ENCODE results near the gene CHST13.

Gene CHST13

DNA sequence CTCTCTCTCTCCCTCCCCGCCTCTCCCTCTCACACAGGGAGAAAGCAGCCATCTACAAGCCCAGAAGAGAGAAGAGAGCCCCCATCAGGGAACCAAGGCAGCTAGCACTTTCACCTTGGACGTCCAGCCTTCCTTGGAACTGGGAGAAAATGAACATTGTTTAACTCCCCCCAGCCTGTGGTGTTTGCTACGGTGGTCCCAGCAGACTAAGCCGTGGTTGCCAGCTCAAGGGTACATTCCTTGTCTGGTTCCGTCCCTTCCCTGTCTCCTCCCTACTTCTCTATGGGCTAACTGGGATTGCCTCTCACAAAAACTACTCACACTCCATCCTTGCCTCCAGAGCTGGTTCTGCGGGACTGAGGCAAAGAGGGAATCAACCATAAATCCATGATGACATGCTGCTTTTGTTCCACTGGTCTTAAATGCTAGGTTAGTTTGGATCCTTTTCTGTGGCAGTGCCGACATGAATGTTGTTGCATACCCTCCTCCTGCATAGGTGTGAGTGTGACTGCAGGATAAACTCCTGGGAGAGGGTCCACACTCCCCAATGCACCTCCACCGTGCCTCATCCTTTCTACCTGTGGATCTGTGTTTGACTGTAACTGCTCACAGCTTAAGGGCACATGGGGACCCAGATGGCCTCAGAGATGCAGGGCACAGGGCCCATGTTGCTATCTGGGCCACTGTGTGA is 22.7 kb downstream of the CHST13 start:
- H3K9ac ChIP-seq (ENCODE audit: low read depth in 1 of 2, low read length in 2 of 2) = no peak overlapping the region
- peaks cover 0 to 3% of the 10 kb centered on the region in 2 donors for H3K27me3 ChIP-seq (ENCODE audit: control insufficient read depth in 1 of 2, insufficient read depth in 2 of 2, low read length in 2 of 2)
- no peaks in the 10 kb centered on the region for H3K36me3 ChIP-seq (ENCODE audit: control insufficient read depth in 1 of 2, insufficient read depth in 2 of 2, low read length in 2 of 2)
- H3K4me1 ChIP-seq (ENCODE audit: control insufficient read depth in 1 of 2, insufficient read depth in 2 of 2, low read length in 2 of 2) = no peaks in the 10 kb centered on the region
- no peak overlapping the region for H3K4me3 ChIP-seq (ENCODE audit: low read depth in 1 of 2, low read length in 2 of 2)
- H3K9me3 ChIP-seq (ENCODE audit: control insufficient read depth in 1 of 2, low read length in 2 of 2) = no peaks in the 10 kb centered on the region
- no peak overlapping the region for H3K27ac ChIP-seq (ENCODE audit: low read depth, low read length)

DNA sequence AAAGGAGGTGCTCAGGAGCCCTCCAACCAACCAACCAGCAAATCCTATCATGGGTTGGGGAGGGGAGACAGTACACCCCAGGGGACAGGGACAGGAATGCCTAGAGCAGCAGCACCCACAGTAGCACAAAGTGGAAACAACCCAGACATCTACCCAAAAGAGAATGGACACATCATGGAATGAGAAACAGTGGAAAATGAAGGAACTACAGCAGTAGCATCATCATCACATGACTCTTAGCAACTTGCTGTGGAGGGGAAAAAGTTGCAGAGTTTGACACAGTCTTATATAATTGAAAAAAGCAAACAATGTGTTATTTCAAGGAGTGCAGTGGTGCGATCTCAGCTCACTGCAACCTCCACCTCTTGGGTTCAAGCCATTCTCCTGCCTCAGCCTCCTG is 23.8 kb downstream of the CHST13 start:
- H3K4me1 ChIP-seq (ENCODE audit: control insufficient read depth in 1 of 2, insufficient read depth in 2 of 2, low read length in 2 of 2) = no peaks in the 10 kb centered on the region
- H3K4me3 ChIP-seq (ENCODE audit: low read depth in 1 of 2, low read length in 2 of 2) = no peak overlapping the region
- no peaks in the 10 kb centered on the region for H3K9me3 ChIP-seq (ENCODE audit: control insufficient read depth in 1 of 2, low read length in 2 of 2)
- no peaks in the 10 kb centered on the region for H3K36me3 ChIP-seq (ENCODE audit: control insufficient read depth in 1 of 2, insufficient read depth in 2 of 2, low read length in 2 of 2)
- peaks cover 0 to 3% of the 10 kb centered on the region in 2 donors for H3K27me3 ChIP-seq (ENCODE audit: control insufficient read depth in 1 of 2, insufficient read depth in 2 of 2, low read length in 2 of 2)
- no peak overlapping the region for H3K9ac ChIP-seq (ENCODE audit: low read depth in 1 of 2, low read length in 2 of 2)
- H3K27ac ChIP-seq (ENCODE audit: low read depth, low read length) = no peak overlapping the region

DNA sequence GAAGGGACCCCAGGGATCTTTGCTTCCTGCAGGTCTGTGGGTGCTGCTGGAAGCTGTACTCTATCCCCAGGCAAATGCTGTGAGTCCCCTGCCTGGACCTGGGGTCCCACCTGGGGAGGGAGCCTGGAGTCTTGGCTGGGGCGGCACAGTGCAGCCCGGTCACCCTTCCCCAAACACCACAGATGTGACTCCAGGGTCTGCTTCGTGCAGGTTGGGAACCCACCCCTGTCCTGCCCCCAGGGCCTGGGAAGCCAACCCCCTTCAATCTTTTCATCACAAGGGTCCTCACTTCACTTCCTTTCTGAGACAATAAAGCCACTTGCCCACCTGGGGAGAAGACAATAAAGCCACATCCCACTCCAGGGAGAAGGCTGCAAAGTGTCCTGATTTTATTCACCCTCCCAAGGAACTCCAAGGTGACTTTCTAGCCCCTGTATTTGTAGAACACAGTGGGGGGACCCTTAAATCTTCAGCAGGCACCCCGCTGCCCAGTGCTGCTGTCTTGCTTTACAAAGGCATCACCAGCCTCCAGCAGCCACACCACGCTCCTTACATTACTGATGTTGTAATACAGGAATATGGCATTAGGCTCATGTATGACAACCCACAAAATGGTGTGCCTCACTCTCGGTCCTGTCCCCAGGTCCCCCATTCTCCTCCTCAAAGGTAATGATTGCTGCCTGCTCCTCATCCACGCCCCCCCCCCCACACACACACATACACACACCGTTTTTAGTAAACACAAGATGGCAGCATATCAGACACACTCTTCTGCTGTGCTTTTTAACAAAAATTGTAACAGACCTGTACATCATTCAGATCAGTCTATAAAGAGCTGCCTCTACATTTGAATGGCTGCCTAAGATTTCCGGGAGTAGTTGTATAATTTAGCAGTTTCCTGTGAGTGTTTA is 24.9 kb downstream of the CHST13 start:
- no peak overlapping the region for H3K4me3 ChIP-seq (ENCODE audit: low read depth in 1 of 2, low read length in 2 of 2)
- no peak overlapping the region for H3K9ac ChIP-seq (ENCODE audit: low read depth in 1 of 2, low read length in 2 of 2)
- H3K4me1 ChIP-seq (ENCODE audit: control insufficient read depth in 1 of 2, insufficient read depth in 2 of 2, low read length in 2 of 2) = no peaks in the 10 kb centered on the region
- no peaks in the 10 kb centered on the region for H3K36me3 ChIP-seq (ENCODE audit: control insufficient read depth in 1 of 2, insufficient read depth in 2 of 2, low read length in 2 of 2)
- H3K27me3 ChIP-seq (ENCODE audit: control insufficient read depth in 1 of 2, insufficient read depth in 2 of 2, low read length in 2 of 2) = peaks cover 0 to 3% of the 10 kb centered on the region in 2 donors
- no peaks in the 10 kb centered on the region for H3K9me3 ChIP-seq (ENCODE audit: control insufficient read depth in 1 of 2, low read length in 2 of 2)
- H3K27ac ChIP-seq (ENCODE audit: low read depth, low read length) = no peak overlapping the region

DNA sequence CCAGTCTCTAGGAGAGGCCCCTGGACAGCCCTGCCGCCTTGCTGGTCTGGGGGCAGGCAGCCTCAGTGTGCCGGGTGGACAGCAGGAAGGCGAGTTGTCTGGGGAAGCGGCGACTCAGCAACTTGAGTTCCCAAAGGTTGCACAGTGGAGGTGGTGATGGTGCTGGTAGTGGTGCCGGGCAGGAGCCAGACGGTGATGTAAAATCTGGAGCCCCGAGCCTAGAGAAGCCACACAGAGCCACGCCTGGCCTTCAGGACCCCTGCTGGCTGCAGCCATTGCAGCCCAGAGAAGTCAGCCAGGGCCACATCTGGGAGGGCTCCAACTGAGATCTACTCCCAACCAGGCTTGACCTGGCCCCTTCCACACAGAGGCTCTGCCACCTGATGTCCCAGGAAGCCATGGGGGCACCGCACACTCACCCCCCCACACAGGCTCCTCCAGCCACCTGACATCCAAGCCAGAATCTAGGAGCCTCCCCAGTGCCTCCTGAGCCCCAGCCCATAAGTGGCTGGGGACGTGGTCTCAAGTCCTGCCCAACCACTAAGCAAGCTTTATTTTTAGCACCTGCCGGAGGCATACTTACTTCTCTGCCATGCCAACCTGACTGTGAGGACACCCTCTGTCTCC is 26.0 kb downstream of the CHST13 start:
- no peak overlapping the region for H3K9ac ChIP-seq (ENCODE audit: low read depth in 1 of 2, low read length in 2 of 2)
- H3K4me1 ChIP-seq (ENCODE audit: control insufficient read depth in 1 of 2, insufficient read depth in 2 of 2, low read length in 2 of 2) = no peaks in the 10 kb centered on the region
- no peaks in the 10 kb centered on the region for H3K9me3 ChIP-seq (ENCODE audit: control insufficient read depth in 1 of 2, low read length in 2 of 2)
- no peak overlapping the region for H3K4me3 ChIP-seq (ENCODE audit: low read depth in 1 of 2, low read length in 2 of 2)
- peaks cover 0 to 3% of the 10 kb centered on the region in 2 donors for H3K27me3 ChIP-seq (ENCODE audit: control insufficient read depth in 1 of 2, insufficient read depth in 2 of 2, low read length in 2 of 2)
- H3K27ac ChIP-seq (ENCODE audit: low read depth, low read length) = no peak overlapping the region
- H3K36me3 ChIP-seq (ENCODE audit: control insufficient read depth in 1 of 2, insufficient read depth in 2 of 2, low read length in 2 of 2) = no peaks in the 10 kb centered on the region

DNA sequence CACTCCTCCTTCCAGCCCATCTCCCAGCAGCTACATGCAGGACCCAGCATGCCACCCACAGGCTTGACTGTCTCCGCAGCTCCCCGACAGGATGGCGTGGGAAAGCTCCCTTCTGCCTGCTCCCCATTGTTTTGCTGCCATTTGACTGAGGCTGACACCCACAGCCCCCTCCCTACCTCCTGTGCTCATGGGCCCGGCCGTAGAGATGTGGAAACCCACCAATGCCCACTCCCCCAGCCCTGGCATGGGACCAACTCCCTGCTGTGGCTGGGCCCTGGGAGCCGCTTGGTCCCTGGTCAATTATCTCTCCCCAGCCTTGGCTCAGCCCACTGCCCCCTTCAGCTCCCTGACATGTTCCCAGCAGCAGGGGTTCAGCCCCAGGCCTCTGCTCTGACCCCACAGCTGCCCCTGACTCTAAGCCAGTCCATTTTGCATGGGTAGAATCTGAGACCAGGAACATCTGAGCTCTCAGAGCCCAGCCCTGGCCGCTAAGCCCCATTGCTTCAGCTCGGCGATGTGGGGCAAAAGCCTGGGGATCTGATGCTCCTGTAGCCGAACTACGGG is 26.6 kb downstream of the CHST13 start:
- Histone ChIP-seq H3K9ac (ENCODE audit: low read depth in 1 of 2, low read length in 2 of 2) (no peak overlapping the region), H3K27ac (ENCODE audit: low read depth, low read length) (no peak overlapping the region), H3K4me1 (ENCODE audit: control insufficient read depth in 1 of 2, insufficient read depth in 2 of 2, low read length in 2 of 2) (no peaks in the 10 kb centered on the region), H3K9me3 (ENCODE audit: control insufficient read depth in 1 of 2, low read length in 2 of 2) (no peaks in the 10 kb centered on the region), H3K4me3 (ENCODE audit: low read depth in 1 of 2, low read length in 2 of 2) (no peak overlapping the region), H3K27me3 (ENCODE audit: control insufficient read depth in 1 of 2, insufficient read depth in 2 of 2, low read length in 2 of 2) (peaks cover 0 to 3% of the 10 kb centered on the region in 2 donors), H3K36me3 (ENCODE audit: control insufficient read depth in 1 of 2, insufficient read depth in 2 of 2, low read length in 2 of 2) (no peaks in the 10 kb centered on the region)

DNA sequence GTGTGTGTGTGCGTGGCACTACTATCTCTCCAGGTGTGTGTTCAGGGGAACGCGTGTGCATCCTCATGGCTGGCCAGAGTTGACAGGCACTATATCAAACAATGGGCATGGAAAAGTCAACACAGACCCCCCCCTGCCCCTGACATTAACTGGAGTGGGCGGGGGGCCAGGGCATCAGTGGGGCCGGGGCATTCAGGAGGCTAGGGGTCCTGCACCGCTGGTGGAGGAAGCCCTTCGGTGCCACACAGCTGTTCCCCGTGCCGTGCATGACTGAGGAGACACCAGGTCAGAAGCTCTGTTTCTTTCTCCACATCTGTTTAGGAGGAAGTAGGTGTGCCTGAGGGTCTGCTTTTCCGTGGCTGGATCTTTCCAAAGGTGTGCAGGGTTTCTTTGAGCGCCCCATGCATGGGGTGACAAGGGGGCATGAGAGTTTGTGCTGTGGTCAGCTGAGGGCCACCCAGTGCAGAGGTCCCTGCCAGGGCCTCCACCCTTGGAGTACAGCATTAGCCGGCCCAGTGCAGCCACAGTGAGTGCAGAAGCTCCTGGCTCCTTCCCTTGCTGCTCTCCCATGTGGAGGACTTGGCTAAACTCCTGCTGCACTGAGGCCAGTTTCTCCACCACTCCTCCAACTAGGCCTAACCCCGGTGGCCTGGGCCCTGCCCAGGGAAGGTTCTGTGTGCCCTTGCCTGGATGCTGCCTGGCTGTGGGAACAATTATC is 27.3 kb downstream of the CHST13 start:
- no peaks in the 10 kb centered on the region for H3K4me1 ChIP-seq (ENCODE audit: control insufficient read depth in 1 of 2, insufficient read depth in 2 of 2, low read length in 2 of 2)

DNA sequence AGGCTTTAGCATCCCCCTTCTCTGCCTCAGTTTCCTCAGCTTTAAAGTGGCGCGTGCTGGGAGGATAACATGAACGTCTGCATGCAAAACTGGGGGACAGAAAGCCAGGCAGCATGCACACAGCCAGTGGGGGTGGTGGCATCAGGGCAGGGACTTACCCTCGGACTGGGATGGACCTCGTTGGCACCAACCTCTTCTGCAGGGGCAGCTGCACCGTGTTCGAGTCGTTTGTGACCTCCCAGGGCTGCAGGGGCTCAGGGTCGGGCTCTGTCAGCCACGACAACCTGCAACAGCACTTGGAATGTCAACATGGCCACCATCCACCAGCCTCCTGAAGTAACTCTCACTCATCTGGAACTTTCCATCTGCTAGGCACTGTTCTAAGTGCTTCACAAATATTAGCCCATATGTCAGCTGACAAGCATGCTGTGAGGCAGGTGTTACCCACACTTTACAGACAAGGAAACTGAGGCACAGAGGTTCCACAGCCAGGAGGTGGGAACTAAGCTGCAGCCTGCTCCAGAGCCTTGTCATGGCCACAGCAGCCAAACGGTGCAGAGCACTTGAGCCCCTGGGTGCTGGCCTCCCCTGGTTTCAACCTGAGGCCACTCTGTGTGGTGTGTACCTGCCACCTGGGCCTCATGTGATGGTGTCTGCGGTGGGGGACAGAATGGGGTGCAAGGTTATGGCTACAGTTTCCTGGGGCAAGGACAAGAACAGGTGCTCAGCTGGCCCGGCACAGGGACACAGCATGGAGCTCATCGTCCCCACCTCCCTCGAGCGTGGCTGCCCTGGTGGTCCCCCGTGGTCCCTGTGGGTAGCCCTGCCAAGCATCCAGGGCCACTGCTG is 28.1 kb downstream of the CHST13 start:
- no peaks in the 10 kb centered on the region for H3K36me3 ChIP-seq (ENCODE audit: control insufficient read depth in 1 of 2, insufficient read depth in 2 of 2, low read length in 2 of 2)
- no peaks in the 10 kb centered on the region for H3K27me3 ChIP-seq (ENCODE audit: control insufficient read depth in 1 of 2, insufficient read depth in 2 of 2, low read length in 2 of 2)
- H3K9me3 ChIP-seq (ENCODE audit: control insufficient read depth in 1 of 2, low read length in 2 of 2) = no peaks in the 10 kb centered on the region
- H3K9ac ChIP-seq (ENCODE audit: low read depth in 1 of 2, low read length in 2 of 2) = no peak overlapping the region
- H3K4me1 ChIP-seq (ENCODE audit: control insufficient read depth in 1 of 2, insufficient read depth in 2 of 2, low read length in 2 of 2) = no peaks in the 10 kb centered on the region
- no peak overlapping the region for H3K27ac ChIP-seq (ENCODE audit: low read depth, low read length)
- no peak overlapping the region for H3K4me3 ChIP-seq (ENCODE audit: low read depth in 1 of 2, low read length in 2 of 2)

More for the DNA sequence above, 27.3 kb downstream of the CHST13 start:
- Histone ChIP-seq H3K9ac (ENCODE audit: low read depth in 1 of 2, low read length in 2 of 2) (no peak overlapping the region), H3K9me3 (ENCODE audit: control insufficient read depth in 1 of 2, low read length in 2 of 2) (no peaks in the 10 kb centered on the region), H3K4me3 (ENCODE audit: low read depth in 1 of 2, low read length in 2 of 2) (no peak overlapping the region), H3K27me3 (ENCODE audit: control insufficient read depth in 1 of 2, insufficient read depth in 2 of 2, low read length in 2 of 2) (peaks cover 0 to 3% of the 10 kb centered on the region in 2 donors), H3K27ac (ENCODE audit: low read depth, low read length) (no peak overlapping the region), H3K36me3 (ENCODE audit: control insufficient read depth in 1 of 2, insufficient read depth in 2 of 2, low read length in 2 of 2) (no peaks in the 10 kb centered on the region)

DNA sequence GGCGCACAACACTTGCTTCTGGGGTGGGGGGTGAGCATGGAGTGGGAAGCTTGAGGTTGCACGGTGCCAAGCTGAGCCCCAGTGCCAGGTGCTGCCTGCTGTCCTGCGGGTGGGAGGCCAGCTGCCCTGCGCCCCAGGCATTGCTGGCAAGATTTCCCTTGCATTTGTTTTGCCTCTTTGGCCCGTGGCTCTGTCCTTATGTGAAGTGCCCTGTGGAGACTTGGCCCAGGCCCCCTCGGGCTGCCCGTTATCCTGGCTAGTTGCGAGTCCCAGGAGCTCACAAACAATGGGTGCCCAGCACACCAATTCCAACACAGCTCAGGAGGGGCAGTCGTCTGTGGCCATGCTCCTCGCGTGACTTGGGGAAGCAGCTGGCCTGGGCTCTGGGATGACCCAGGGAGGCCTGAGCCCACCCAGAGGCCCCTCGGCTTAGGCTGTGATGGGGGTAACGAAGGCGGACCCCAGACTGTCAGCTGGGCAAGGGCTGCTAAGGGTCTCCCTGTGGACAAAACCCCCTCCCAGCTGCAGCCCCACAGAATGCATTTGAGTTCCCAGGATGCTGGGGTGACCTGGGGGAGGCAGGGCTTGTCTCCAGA is 28.8 kb downstream of the CHST13 start:
- no peaks in the 10 kb centered on the region for H3K36me3 ChIP-seq (ENCODE audit: control insufficient read depth in 1 of 2, insufficient read depth in 2 of 2, low read length in 2 of 2)
- no peaks in the 10 kb centered on the region for H3K4me1 ChIP-seq (ENCODE audit: control insufficient read depth in 1 of 2, insufficient read depth in 2 of 2, low read length in 2 of 2)
- no peak overlapping the region for H3K9ac ChIP-seq (ENCODE audit: low read depth in 1 of 2, low read length in 2 of 2)
- H3K9me3 ChIP-seq (ENCODE audit: control insufficient read depth in 1 of 2, low read length in 2 of 2) = no peaks in the 10 kb centered on the region
- H3K4me3 ChIP-seq (ENCODE audit: low read depth in 1 of 2, low read length in 2 of 2) = no peak overlapping the region
- no peak overlapping the region for H3K27ac ChIP-seq (ENCODE audit: low read depth, low read length)
- H3K27me3 ChIP-seq (ENCODE audit: control insufficient read depth in 1 of 2, insufficient read depth in 2 of 2, low read length in 2 of 2) = no peaks in the 10 kb centered on the region
